Activated T-helper 1 cell treated with Interleukin-2 at 50 U/mL for 16 hours (primary cell): ENCODE data around the gene RER1.

Experiments
- DNase-seq: peaks from one replicate; pipeline ENCODE4 v3.0.0-alpha.2; 2020; ENCODE audit warnings: low read depth

Gene RER1

DNA sequence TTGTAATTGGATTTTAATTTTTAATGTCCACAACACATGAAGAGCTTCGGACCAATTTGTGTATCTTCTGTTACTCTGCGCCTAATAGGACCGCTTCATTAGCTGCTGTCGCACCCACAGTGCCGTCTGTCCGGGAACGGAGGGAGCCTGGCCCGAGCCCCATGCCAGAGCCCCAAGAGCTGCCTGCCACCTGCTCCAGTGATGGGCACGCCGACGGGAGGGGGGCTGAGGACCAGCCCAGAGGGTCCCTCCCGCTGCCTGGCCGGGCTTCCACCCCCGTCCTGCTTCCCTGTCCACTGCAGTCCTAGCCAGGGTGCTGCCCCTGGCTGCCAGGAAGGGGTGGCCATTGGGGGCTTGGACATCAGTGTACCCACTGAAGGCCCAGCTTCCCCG is 54.2 kb downstream of the RER1 start:
- DNase-seq: no peak

DNA sequence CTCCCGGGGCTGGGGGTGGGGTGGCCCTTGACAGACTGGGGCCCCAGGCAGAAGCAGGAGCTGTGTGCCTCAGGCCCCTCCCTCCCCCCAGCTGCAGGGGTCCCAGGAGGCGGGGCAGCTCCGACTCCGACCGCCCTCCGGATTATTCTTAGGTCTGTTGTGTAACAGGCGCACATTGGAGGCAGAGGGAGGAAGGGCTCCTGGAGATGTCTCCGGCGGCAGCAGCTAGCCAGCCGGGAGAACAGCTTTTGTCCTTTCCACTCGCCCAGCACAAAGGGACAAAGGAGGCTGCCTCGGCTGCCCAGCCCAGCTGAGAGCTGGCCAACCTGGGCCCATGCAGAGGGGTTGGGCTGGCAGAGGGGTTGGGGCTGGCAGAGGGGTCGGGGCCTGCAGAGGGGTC is 54.8 kb downstream of the RER1 start:
- no peak for DNase-seq

DNA sequence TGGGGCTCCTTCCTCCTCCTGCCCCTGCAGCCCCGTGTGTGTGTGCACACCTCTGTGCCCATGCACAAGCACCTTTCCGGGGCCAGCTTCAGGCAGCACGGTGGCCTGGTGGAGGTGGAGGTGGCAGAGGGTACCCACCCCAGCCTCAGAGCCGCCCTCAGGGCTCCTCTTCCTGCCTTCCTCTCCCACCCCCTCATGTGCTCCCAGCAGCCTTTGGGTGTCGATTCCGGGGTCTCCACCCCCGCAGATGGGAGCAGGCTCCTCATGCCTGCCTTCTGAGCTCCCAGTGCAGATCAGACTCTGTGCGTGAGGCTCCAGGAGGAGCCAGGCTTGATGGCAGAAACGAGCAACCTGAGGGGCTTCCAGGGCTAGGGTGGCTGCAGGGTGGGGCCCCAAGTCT is 55.2 kb downstream of the RER1 start:
- DNase-seq: no peak

DNA sequence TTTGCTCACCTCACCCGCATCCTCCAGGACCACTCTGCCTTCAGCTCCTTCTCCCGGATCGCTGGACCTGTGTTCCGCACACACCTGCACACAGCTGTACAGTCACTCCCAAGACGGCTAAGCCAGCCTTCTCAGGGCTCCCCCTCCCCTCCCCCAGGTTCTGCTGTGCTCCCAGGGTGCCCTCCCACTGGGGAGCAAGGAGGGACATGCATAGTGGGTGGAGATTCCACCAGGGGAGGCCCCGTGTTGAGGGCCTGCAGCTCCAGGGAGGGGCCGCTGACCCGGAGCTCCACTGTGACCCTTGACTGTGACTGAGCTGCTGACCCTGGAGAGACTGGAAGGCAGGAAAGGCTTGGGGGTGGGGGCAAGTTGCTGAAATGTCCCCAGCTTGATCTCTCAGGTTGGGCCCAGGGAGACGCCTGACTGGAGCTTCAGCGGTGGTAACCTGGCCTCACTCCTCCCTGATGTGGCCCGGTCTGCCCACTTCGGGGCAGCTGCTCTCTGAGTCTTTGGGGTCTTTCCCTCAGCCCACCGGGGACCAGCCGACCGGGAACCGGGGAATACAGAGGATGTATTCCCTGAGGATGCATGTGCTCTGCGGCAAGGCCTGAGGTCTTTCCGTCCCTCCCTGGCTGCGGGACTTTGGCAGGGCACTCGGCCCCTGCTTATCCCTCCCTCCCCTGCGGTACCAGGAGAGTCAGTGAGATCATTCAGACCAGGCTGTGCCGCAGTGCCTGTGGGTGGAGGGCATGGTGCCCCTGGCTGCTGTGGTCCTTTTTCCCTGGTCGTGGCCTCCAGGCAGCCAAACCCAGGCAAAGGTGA is 55.8 kb downstream of the RER1 start:
- DNase-seq: no peak

DNA sequence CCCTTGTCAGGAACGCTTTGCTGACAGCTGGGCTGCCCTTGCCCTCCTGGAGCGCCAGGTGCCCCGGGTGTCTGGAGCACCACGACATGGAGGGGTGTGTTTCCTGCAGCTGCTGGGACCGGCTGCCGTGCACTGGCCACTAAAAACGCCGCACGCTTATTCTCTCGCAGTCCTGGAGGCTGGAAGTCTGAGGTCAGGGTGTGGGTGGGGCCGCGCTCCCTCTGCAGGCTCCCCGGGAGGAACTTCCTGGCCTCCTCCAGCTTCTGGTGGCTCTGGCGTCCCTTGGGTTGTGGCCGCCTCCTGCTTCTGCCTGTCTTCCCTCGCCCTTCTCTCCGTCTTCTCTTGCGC is 56.4 kb downstream of the RER1 start:
- no peak for DNase-seq

DNA sequence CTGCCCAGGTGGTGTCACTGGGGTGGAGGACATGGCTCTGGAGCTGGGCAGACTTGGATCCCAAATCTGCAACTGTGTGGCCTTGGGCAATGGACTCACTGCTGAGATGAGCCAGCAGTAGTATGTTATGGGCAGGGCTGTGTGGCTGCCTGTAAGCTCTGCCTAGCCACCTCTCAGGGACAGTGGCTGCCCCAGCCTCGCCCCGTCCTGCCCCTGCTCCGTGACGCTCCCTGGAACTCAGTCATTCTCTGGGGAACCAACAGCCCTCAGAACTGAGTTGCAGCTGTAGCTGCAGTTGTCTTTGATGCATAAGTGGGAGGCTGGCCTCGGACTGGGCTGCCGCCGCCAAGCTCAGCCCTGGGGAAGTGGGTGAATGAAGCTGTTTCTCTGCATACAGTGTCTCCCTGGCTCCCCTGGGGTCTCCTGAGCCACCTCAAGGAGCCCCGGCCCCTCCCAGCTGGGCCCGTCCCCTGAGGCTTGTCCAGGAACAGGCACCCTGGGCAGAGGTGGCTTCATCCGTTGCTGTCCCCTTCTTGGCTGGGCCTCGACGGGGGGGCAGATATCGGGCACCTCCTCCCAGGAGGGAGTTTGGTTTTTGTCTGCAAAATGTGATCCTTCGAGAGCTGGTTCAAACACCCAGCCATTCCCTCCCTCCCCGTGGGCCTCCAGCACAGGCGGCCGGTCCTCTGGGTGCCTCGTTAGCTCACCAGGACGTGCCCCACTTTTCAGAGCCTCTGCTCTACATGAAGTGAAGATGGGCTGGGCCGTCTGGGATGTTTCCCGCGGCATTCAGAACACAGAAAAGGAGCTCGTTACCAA is 58.2 kb downstream of the RER1 start:
- no peak for DNase-seq

DNA sequence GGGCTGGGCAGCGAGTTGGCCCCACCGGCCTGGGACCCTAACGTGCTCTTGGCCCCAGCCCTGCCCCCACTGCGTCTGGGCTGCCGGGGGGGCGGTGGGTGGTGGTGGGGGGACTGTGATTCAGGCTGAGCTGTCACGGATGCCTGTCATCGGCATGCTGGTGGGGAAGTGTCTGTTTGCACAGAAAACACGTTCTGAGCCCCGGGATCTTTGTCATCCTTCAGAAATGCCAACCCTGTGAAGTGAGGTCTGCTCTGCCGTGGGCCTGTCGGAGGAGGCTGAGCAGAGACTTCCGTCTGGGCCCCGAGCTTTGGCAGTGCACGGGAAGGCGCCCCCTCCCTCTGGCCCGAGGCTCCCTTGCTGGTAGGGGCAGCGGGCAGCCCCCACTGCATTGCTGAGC is 60.1 kb downstream of the RER1 start:
- DNase-seq: no peak

DNA sequence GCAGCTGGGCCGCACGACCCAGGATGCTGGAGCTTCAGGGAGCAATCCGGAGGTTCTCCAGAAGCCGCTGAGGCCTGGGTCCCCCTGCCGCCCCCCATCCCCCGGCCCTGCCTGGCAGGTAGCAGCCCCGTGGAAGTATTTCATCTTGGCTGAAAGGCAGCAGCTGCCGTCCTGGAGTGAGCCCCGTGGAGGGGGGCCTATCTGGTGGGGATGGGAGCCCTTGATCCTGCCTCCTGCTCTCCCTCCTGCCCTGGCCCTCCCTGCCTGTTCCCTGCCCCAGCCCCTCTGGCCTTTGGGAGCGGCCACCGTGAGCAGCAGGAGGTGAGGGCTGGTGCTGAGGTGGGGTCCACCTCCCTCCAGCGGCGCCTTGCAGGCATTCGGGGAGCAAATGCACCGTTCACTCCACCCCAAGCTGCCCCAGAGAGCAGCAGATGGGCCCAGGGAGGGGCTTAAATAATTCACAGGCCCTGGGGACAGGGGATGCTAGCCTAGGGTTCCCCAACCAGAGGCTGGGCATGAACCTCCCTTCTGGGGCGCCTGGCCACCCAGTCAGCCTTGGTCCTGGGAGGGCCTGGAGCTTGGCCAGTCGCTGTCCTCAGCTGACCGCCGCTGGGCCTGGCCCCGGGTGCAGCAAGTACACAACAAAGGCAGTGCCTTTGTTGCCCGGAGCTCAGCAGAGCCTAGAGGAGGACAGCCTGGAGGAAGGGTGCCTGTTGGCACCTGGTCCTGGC is 60.7 kb downstream of the RER1 start:
- DNase-seq: no peak

DNA sequence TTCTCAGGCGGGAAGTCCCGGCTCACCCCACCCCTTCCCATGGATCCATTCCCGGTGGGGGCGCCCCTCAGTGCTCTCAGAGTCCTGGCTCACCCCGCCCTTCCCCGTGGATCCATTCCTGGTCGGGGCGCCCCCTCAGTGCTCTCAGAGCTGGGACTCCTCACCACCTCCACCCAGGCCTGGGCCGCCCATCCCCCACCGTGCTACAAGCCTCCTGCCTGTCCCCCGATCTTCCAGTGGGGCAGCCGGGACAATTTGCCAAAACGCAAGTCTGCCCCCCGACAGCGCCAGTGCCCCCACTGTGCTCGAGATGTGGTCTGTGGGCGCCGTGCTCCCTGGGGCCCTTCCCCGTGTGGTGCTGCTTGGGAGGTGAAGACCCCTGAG is 61.3 kb downstream of the RER1 start:
- no peak for DNase-seq

DNA sequence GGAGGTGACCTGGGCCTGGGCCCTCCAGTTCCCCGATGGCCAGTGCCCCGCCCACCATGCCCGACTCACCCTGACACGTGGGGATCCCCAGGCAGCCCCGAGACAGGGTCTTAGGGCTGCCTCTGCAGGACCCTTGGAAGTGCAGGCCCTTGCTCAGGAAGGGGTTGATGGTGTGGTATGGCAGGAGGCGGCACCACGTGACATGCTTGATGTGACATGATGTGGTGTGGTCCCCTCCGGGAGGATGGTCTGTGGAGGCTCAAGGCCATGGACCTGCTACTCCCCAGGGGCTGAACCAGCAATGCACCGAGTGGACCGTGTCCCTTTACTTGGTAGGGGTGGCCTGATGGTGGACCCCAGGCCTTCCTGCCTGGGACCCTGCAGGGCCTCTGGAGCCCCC is 62.6 kb downstream of the RER1 start:
- DNase-seq: no peak
